GM12874 (cell line): Measurements from ENCODE around the gene AIMP1.

Experiments used
- CTCF ChIP-seq: IDR thresholded peaks from 2 replicates; pipeline ENCODE4 v1.5.1; 2011; ENCODE audit warnings: low read depth, mild to moderate bottlenecking, control low read depth, low read length, moderate library complexity; ENCODE audit not compliant: insufficient read depth

AIMP1 gene

DNA sequence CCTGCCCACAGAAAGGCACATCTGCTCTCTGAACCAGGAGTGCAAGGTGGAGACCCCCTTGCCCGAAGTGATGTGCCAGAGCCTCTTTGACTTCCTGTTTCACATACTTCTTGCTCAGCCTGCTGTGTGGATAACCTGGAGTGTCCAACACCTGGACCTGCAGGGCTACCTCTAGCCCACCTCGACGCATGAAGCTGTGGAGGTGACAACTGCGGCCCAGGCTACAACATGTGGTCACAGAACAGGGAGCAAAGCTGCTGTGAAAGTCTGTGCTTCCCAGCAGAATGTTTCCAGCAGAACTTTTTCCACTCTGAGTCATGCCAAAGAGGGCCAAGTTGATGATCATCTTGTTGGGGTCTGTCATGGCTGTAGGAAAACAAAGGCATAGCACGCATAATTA, 50.7 kb downstream of the AIMP1 start:
- no peak for TF ChIP-seq CTCF

DNA sequence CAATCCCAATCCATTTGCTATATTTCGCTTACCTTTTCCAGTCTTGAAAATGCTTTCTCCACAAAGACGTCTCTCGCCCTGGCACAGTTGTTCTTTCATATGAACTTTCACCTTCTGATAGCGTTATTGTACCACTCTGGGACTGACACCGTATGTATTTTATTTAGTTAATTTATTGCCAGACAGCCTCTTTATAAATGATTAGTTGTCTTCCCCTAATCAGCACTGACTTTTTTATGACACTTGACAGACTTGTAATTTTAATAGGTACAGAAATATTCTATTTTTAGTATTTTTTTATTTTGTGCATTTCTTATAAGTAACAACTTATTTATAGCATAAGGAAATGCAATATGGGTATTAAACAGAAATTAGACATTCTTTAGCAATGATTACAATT, 52.3 kb downstream of the AIMP1 start, which contains the start of gene GIMD1:
TSS of gene GIMD1 (minus strand) at position 101 of the 400 bp plus-strand sequence. CDS start 1,343 bp downstream, outside the sequence.
- no peak for TF ChIP-seq CTCF

- TF ChIP-seq CTCF: peak; percentile 45; the same call in 1 of the 2 replicates
Observed at GRCh38 chr4:106369456-106370060, 53.2 kb downstream of the AIMP1 start.

- TF ChIP-seq CTCF: no peak
Observed at GRCh38 chr4:106370214-106370613, 53.9 kb downstream of the AIMP1 start.

DNA sequence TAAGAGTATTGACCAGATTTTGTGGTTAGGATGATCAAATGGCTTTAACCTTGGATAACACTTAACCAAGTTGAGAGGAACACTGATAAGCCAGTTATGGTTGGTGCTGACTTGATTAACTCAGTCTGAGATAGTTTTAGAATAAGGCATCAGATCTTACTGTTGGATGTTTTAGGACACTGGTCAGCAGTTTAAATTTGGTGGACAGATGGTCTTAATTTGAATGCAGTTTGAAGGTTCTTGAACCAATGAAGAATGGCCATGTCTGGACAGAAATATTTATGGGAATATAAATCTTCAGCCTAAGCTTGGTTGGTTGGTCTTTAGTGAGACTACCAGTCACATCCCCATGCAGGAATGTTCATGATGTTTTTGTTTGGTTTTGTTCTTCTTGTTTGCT, 54.8 kb downstream of the AIMP1 start:
- no peak for TF ChIP-seq CTCF

DNA sequence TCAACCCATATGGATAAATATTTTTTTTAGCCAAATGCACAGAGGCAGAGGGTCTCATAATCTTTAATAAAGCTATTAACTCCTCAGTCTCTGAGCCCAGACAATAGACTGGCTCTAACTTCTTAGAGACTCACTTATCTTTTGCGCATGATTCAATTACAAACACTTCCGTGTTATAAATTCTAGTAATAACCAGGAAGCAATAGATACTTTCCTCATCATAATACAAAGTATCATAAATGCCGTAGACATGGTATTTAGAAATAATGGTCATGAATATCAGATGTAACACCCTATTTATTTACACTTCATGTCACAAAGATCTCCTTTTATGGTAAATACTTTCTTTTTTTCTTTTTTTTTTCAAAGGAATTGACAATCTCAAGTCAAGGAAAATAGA, 56.7 kb downstream of the AIMP1 start:
- no peak for TF ChIP-seq CTCF

DNA sequence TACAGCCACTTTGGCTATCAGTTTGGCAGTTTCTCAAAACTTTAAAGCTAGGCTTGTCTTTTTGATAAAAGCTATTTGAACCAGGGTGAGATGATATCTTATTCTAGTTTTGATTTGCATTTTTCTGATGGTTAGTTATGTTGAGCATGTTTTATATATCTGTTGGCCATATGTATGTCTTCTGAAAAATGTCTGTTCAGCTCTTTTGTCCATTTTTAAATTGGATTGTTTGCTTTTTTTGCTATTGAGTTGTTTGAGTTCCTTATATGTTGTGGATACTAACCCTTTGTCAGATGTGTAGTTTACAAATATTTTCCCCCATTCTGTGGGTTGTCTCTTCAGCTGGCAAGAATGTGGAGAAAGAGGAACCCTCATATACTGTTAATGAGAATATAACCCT, 63.8 kb downstream of the AIMP1 start:
- no peak for TF ChIP-seq CTCF

- TF ChIP-seq CTCF: no peak
Observed at GRCh38 chr4:106384878-106385277, 68.5 kb downstream of the AIMP1 start.
